Measurements from ENCODE around the gene ANP32A. TPM values are rescaled to one million over a fixed set of nuclear protein-coding genes. Genes with fewer than 3 reads are reported as not detected.

ANP32A gene
- 50.8 and 56.4 TPM in 2 replicates for total RNA-seq

DNA sequence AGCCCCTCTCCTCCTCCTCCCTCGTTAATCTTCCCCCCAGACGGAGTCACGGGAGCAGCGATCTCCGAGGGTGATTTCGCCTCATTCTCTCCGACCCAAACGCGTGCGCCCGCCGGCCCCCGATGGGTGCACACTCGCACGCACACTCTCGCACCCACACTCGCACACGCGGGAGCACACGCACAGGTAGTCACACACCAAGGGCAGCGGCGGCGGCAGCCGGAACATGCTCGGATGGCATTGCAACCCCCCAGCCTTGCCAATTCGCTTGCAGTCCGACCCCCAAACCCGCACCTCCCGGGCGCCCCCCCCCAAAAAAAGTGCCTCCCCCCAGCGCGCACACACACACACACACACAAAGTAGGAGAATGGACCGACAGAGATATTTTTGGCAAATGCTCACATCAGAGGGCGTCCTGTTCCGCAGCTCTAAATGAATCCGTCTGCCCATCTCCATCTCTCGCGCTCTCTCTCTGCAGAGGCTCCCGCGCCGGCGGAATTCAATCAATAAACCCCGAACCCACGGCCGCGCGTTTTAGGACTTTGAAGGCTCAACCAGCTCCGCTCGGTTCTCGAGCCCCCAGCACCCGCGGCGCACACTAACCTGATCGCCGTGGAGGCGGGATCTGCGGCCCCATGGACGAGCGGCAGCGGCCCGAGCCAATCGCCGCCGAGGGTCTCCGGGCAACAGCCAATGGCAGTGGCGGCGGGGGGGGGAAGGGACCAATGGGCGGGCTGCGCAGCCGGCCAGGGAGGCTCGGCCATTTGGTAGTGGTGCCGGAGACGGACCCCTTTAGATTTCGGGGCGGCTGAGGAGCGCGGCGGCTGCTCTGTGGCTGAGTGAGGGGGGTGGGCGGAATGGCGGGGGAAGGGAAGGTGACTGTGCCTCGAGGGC, at the start of gene ANP32A:
Gene ANP32A, minus strand, starts transcription at position 601 of the 895 bp plus-strand sequence. Its CDS starts 144 bp downstream, at position 457.

Other genes with a start within 250 kb of the ANP32A start
- gene CORO2B, start 241.9 kb downstream of the ANP32A start, total RNA-seq = 31.3 and 42.5 TPM in 2 replicates
- gene SPESP1, start 109.6 kb upstream of the ANP32A start, total RNA-seq = 7.8 and 14.0 TPM in 2 replicates
- gene NOX5, start 193.8 kb upstream of the ANP32A start, total RNA-seq = 0.58 and 0.83 TPM in 2 replicates